DND-41 (cell line): ENCODE results near the gene RNASEH2A.
A peak's percentile ranks its signal among the peaks of the same experiment; 100 is the strongest.

Experiments
- ATAC-seq: fragments of 200-7000 bp; cut with Tn5 transposase; 3 replicates; pipeline ENCODE4 v1.9.1; 2021; ENCODE audit warnings: low read depth; ENCODE audit not compliant: insufficient read depth
- DNase-seq: peaks from one replicate; pipeline ENCODE4 v3.0.0-alpha.2; 2020
- H2AFZ ChIP-seq: 2 replicates; pipeline ENCODE4 v1.6.0; 2012; ENCODE audit warnings: low read depth, low read length
- H3K27ac ChIP-seq: 2 replicates; pipeline ENCODE4 v1.5.1; 2012; ENCODE audit warnings: low read length, inconsistent platforms
- H3K27me3 ChIP-seq: fragments of 200-600 bp; sonication (generic); 2 replicates; pipeline ENCODE4 v1.6.0; 2012; ENCODE audit warnings: low read length, mild to moderate bottlenecking, inconsistent platforms; ENCODE audit not compliant: insufficient read depth, poor library complexity
- H3K36me3 ChIP-seq: 2 replicates; pipeline ENCODE4 v1.5.1; 2012; ENCODE audit warnings: low read length, inconsistent platforms; ENCODE audit not compliant: insufficient read depth
- H3K4me1 ChIP-seq: 2 replicates; pipeline ENCODE4 v1.5.1; 2012; ENCODE audit warnings: mild to moderate bottlenecking, low read length; ENCODE audit not compliant: insufficient read depth
- H3K4me2 ChIP-seq: 2 replicates; pipeline ENCODE4 v1.6.0; 2012; ENCODE audit warnings: mild to moderate bottlenecking, moderate library complexity, low read length, inconsistent platforms; ENCODE audit not compliant: insufficient read depth
- H3K4me3 ChIP-seq, 2 experiments: fragments of 200-600 bp in 1 of 2; shearing (Covaris generic) in 1 of 2; 2 replicates each; pipeline ENCODE4 v1.5.1; 2012 to 2016; ENCODE audit warnings: inconsistent platforms in 2 of 2, low read length in 2 of 2, mild to moderate bottlenecking in 2 of 2, low read depth in 1 of 2, moderate library complexity in 1 of 2
- H3K79me2 ChIP-seq: 2 replicates; pipeline ENCODE4 v1.6.0; 2012; ENCODE audit warnings: low read length, inconsistent platforms; ENCODE audit not compliant: insufficient read depth
- H3K9ac ChIP-seq: 2 replicates; pipeline ENCODE4 v1.6.0; 2012; ENCODE audit warnings: low read depth, mild to moderate bottlenecking, inconsistent platforms, low read length, moderate library complexity
- H3K9me3 ChIP-seq: 2 replicates; pipeline ENCODE4 v1.5.1; 2012; ENCODE audit warnings: low read length, moderate library complexity, mild to moderate bottlenecking, inconsistent platforms; ENCODE audit not compliant: insufficient read depth, severe bottlenecking
- H4K20me1 ChIP-seq: 2 replicates; pipeline ENCODE4 v1.6.0; 2012; ENCODE audit warnings: low read length; ENCODE audit not compliant: insufficient read depth
- EZH2 ChIP-seq: IDR thresholded peaks from 3 replicates; pipeline ENCODE4 v1.6.1; 2012; ENCODE audit warnings: borderline replicate concordance, low read depth, mild to moderate bottlenecking, moderate library complexity, low read length, inconsistent platforms; ENCODE audit not compliant: severe bottlenecking
- TF ChIP-seq, protein P1 (sequence below): IDR thresholded peaks from 2 replicates; pipeline ENCODE4 v1.5.1; 2012; ENCODE audit warnings: borderline replicate concordance, low read length, moderate library complexity, mild to moderate bottlenecking; ENCODE audit not compliant: poor library complexity, severe bottlenecking; ENCODE audit errors: extremely low read depth

The RNASEH2A gene

GRCh38 chr19:12821761-12822160 lies 15.4 kb downstream of the RNASEH2A start:
- no peaks in the 10 kb centered on the region for H3K9me3 ChIP-seq
- no peaks in the 10 kb centered on the region for H3K27me3 ChIP-seq
- no peaks in the 10 kb centered on the region for H3K4me1 ChIP-seq
- H3K27ac ChIP-seq: no peak overlapping the region
- no peaks in the 10 kb centered on the region for H4K20me1 ChIP-seq
- H3K4me3 ChIP-seq: no peak overlapping the region
- H2AFZ ChIP-seq: no peak overlapping the region
- DNase-seq (no peak), ATAC-seq (no peak)
- H3K36me3 ChIP-seq: no peaks in the 10 kb centered on the region
- no peak overlapping the region for H3K4me2 ChIP-seq
- no peaks in the 10 kb centered on the region for H3K79me2 ChIP-seq
- TF ChIP-seq, protein P1, sequence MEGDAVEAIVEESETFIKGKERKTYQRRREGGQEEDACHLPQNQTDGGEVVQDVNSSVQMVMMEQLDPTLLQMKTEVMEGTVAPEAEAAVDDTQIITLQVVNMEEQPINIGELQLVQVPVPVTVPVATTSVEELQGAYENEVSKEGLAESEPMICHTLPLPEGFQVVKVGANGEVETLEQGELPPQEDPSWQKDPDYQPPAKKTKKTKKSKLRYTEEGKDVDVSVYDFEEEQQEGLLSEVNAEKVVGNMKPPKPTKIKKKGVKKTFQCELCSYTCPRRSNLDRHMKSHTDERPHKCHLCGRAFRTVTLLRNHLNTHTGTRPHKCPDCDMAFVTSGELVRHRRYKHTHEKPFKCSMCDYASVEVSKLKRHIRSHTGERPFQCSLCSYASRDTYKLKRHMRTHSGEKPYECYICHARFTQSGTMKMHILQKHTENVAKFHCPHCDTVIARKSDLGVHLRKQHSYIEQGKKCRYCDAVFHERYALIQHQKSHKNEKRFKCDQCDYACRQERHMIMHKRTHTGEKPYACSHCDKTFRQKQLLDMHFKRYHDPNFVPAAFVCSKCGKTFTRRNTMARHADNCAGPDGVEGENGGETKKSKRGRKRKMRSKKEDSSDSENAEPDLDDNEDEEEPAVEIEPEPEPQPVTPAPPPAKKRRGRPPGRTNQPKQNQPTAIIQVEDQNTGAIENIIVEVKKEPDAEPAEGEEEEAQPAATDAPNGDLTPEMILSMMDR: no peak
- TF ChIP-seq EZH2: no peak
- H3K9ac ChIP-seq: no peak overlapping the region

DNA sequence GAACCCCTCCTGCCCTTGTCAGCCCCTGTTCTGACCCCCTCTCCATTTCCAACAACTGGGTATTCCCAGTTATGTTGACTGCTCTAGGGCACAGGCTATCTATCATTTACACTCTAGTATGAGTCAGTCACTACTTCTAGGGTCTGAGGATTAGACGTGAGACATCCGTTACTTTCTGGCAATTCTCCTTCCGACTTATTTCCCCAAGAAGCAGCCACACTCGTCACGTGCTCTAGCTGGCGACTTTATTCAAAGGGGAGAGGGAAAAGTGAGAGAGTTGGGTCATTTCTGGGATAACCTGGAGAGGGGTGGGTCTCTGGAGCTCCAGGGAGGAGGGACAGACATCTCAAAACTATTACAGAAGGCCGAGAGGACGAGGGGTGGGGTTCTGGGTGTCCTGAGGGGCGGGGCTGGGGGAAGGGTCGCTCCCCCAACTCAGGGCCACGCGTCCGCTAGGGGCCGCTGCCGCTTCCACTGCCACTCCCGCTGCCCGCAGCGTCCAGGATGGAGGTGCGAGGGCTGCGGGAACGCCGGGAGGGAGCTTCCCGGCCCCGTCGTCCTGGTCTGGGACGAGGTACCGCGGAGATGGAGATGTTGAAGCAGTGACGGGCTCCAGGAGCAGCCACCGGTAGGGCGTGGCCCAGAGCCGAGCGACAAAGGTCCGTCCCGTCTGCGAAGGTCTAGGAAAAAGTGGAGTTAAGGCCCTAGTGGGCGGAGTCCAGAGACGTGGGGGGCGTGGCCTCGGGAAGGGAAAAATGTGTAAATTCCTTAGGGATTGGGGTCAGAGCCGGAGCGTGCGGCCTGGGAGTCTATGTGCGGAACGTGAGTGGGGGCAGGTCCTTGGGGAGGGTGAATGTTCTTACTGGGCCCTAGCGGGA lies 19.1 kb downstream of the RNASEH2A start:
- DNase-seq (no peak), ATAC-seq (no peak)
- Histone ChIP-seq H3K4me2 (no peak overlapping the region), H3K4me1 (peaks cover 7% of the 10 kb centered on the region), H3K79me2 (no peaks in the 10 kb centered on the region), H2AFZ (no peak overlapping the region), H3K9me3 (no peaks in the 10 kb centered on the region), H3K27ac (no peak overlapping the region), H3K27me3 (no peaks in the 10 kb centered on the region), H4K20me1 (no peaks in the 10 kb centered on the region), H3K4me3 (no peak overlapping the region), H3K9ac (no peak overlapping the region), H3K36me3 (no peaks in the 10 kb centered on the region)
- TF ChIP-seq, protein P1: no peak
- TF ChIP-seq EZH2: no peak

GRCh38 chr19:12828494-12828893 lies 22.1 kb downstream of the RNASEH2A start:
- Histone ChIP-seq H3K27ac (no peak overlapping the region; the same call in 1 of the 2 replicates), H3K9ac (peak overlapping the region; percentile 13), H3K4me1 (peaks cover 19% of the 10 kb centered on the region), H2AFZ (peak overlapping the region; percentile 50; the same call in 1 of the 2 replicates), H3K4me2 (peak overlapping the region; percentile 64), H4K20me1 (peaks cover 7% of the 10 kb centered on the region), H3K79me2 (no peaks in the 10 kb centered on the region), H3K27me3 (no peaks in the 10 kb centered on the region), H3K36me3 (no peaks in the 10 kb centered on the region), H3K4me3 (peak overlapping the region in 1 of 2 experiments; percentile 47; a peak in 2 of 4 replicates), H3K9me3 (no peaks in the 10 kb centered on the region)
- no peak for TF ChIP-seq EZH2
- TF ChIP-seq, protein P1: no peak
- peak; percentile 85 for DNase-seq
- ATAC-seq: peak; percentile 93
